Vagina (tissue), 2 donors: Measurements from ENCODE around the gene CATSPERD.

Source experiments
- POLR2A ChIP-seq, 2 donors: fragments of 450-650 bp; IDR thresholded peaks; one replicate each; pipeline ENCODE4 v1.6.1; 2017; ENCODE audit warnings: antibody characterized with exemption in 2 of 2, mild to moderate bottlenecking in 2 of 2, moderate library complexity in 2 of 2
- TF ChIP-seq, protein P1 (sequence below), 3 experiments: fragments of 450-650 bp in 2 of 3; fragments of 200-600 bp in 1 of 3; sonication (generic) in 1 of 3; IDR thresholded peaks; one replicate each; pipeline ENCODE4 v1.5.1; 2017 to 2019; ENCODE audit warnings: antibody characterized with exemption in 3 of 3, mild to moderate bottlenecking in 2 of 3, moderate library complexity in 2 of 3

DNA sequence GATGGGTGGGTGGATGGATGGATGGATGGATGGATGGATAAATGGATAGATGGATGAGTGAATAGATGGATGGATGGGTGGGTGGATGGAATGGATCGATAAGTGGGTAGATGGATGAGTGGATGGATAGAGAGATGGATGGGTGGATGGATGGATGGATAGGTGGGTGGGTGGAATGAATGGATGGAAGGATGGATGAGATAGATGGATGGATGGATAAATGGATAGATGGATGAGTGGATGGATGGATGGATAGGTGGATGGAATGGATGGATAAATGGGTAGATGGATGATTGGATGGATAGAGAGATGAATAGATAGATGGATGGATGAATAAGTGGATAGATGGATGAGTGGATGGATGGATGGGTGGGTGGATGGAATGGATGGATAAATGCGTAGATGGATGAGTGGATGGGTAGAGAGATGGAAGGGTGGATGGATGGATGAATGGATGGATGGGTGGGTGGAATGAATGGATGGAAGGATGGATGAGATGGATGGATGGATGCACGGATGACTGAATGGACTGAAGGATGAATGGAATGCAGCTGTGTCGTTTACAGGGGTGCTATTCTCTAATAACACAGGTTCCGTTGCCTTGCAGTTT lies 42.3 kb downstream of the CATSPERD start:
- TF ChIP-seq, protein P1, sequence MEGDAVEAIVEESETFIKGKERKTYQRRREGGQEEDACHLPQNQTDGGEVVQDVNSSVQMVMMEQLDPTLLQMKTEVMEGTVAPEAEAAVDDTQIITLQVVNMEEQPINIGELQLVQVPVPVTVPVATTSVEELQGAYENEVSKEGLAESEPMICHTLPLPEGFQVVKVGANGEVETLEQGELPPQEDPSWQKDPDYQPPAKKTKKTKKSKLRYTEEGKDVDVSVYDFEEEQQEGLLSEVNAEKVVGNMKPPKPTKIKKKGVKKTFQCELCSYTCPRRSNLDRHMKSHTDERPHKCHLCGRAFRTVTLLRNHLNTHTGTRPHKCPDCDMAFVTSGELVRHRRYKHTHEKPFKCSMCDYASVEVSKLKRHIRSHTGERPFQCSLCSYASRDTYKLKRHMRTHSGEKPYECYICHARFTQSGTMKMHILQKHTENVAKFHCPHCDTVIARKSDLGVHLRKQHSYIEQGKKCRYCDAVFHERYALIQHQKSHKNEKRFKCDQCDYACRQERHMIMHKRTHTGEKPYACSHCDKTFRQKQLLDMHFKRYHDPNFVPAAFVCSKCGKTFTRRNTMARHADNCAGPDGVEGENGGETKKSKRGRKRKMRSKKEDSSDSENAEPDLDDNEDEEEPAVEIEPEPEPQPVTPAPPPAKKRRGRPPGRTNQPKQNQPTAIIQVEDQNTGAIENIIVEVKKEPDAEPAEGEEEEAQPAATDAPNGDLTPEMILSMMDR (IDR thresholded peaks at IDR 0.05) = no peak
- TF ChIP-seq POLR2A (IDR thresholded peaks at IDR 0.05) = no peak
